Erythroblast (primary cell): Measurements from ENCODE around the gene PHOX2A.

Experiments used
- GATA1 ChIP-seq: IDR thresholded peaks from 2 replicates; pipeline ENCODE4 v1.6.1; 2011; ENCODE audit warnings: low read depth, mild to moderate bottlenecking, control low read depth, low read length, moderate library complexity
- POLR2A ChIP-seq: IDR thresholded peaks from 2 replicates; pipeline ENCODE4 v1.6.1; 2011; ENCODE audit warnings: mild to moderate bottlenecking, low read length

DNA sequence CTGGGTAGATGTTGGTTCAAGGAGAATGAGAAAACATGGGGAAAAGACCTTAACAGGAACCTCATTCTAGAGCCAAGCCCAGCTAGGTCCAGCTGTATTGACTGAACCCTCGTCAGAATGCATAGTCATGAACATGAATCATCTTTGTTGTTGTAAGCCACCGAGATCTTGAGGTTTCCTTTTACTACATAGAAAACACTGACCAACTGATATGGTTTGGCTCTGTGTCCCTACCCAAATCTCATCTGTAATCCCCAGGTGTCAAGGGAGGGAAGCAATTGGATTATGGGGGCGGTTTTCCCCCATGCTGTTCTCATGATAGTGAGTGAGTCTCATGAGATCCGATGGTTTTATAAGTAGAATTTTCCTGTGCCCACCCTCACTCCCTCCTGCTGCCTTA, 19.4 kb upstream of the PHOX2A start:
- TF ChIP-seq POLR2A: no peak
- no peak for TF ChIP-seq GATA1
